ENCODE measurements around the gene ARHGAP15.

The ARHGAP15 gene

GRCh38 chr2:143594161-143594560 is 464.9 kb downstream of the ARHGAP15 start:
- peaks cover 16% of the 10 kb centered on the region for H3K36me3 Mint-ChIP-seq (ENCODE audit: low read depth)
- H3K4me1 Mint-ChIP-seq (ENCODE audit: low read depth) = no peaks in the 10 kb centered on the region
- H3K4me3 Mint-ChIP-seq = no peak overlapping the region

DNA sequence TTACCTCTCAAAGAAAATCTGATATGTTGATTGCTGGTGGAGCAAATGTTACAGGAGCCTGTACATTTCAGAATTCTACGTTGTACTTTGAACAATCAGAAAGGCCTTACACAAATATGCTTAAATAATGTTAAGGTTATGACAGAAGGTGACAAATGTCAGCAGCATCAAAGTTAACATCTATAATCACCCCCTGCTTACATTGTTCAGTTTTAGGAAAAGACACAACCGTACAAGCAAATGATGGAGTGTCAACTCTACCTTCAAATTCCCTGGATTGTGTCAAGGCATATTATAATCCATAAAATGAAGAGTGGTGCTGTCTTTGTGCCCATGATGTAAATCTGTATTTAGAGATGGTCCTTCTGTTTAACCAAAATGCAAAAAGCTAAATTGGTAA is 465.5 kb downstream of the ARHGAP15 start:
- Mint-ChIP-seq H3K36me3 (ENCODE audit: low read depth) (peaks cover 16% of the 10 kb centered on the region), H3K4me1 (ENCODE audit: low read depth) (no peaks in the 10 kb centered on the region), H3K9me3 (no peaks in the 10 kb centered on the region), H3K4me3 (no peak overlapping the region), H3K27me3 (ENCODE audit: low read depth) (no peaks in the 10 kb centered on the region), H3K27ac (no peak overlapping the region)
- DNase-seq (ENCODE audit: low spot score) = no peak

More at GRCh38 chr2:143594161-143594560, 464.9 kb downstream of the ARHGAP15 start:
- no peaks in the 10 kb centered on the region for H3K9me3 Mint-ChIP-seq
- DNase-seq (ENCODE audit: low spot score) = no peak
- H3K27ac Mint-ChIP-seq = no peak overlapping the region
- no peaks in the 10 kb centered on the region for H3K27me3 Mint-ChIP-seq (ENCODE audit: low read depth)

DNA sequence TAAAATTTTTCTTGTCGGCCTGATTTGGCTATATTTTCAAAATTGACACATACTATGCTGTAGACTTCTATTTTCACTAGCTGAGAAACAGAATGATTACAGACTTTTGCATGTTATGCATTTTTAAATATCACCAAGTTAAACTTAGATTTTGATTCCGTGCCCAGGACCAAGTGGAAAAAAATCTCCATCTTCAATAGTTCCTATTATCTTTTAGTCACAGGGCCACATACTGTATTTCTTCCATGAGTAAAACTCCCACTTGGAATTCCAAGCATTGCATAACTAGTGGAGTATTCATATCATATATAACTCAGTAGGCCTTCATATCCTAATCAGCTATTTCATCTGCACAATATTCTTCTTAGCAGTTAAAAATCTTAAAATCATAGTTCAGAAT is 470.9 kb downstream of the ARHGAP15 start:
- Mint-ChIP-seq H3K4me1 (ENCODE audit: low read depth) (no peaks in the 10 kb centered on the region), H3K27me3 (ENCODE audit: low read depth) (no peaks in the 10 kb centered on the region), H3K27ac (no peak overlapping the region), H3K9me3 (no peaks in the 10 kb centered on the region), H3K4me3 (no peak overlapping the region), H3K36me3 (ENCODE audit: low read depth) (peaks cover 27% of the 10 kb centered on the region)
- no peak for DNase-seq (ENCODE audit: low spot score)

GRCh38 chr2:143601828-143602227 is 472.6 kb downstream of the ARHGAP15 start:
- Mint-ChIP-seq H3K9me3 (no peaks in the 10 kb centered on the region), H3K4me3 (no peak overlapping the region), H3K27ac (no peak overlapping the region), H3K4me1 (ENCODE audit: low read depth) (no peaks in the 10 kb centered on the region), H3K27me3 (ENCODE audit: low read depth) (no peaks in the 10 kb centered on the region), H3K36me3 (ENCODE audit: low read depth) (peaks cover 21% of the 10 kb centered on the region)
- no peak for DNase-seq (ENCODE audit: low spot score)

DNA sequence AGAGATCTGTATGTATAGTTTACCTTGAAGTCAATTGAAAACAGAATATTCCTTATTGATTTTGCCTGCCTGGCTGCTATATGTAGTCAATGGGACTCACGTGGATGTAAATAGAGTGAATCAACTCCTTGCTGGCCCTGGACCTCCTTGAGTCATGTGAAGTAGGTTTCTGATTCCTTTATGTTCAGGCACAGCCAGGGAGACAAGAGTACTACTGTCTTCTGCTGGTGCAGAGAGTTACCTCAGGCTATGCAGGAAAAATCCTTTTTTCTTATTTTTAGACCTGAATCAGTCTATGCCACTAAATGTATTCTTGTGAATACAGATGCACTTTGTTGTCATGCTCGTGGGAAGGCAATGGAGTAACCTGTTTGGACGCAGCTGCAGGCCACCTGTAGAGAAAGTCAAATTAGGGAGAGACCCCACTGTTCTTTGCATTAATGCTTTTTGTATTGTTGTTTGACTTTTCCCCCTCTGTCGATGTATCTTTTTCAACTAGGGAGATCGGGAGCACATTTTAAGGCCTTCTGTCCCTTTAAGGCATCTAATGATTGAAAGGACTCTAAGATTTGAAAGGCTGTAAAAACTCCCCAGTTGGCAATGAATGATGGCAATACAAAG is 473.9 kb downstream of the ARHGAP15 start:
- H3K27ac Mint-ChIP-seq = no peak overlapping the region

GRCh38 chr2:143603846-143604565 is 474.8 kb downstream of the ARHGAP15 start:
- no peak for DNase-seq (ENCODE audit: low spot score)
- H3K9me3 Mint-ChIP-seq = no peaks in the 10 kb centered on the region
- no peaks in the 10 kb centered on the region for H3K27me3 Mint-ChIP-seq (ENCODE audit: low read depth)
- H3K36me3 Mint-ChIP-seq (ENCODE audit: low read depth) = peaks cover 28% of the 10 kb centered on the region
- H3K27ac Mint-ChIP-seq = no peak overlapping the region
- peaks cover 5% of the 10 kb centered on the region for H3K4me1 Mint-ChIP-seq (ENCODE audit: low read depth)
- H3K4me3 Mint-ChIP-seq = no peak overlapping the region

More for the DNA sequence above, 473.9 kb downstream of the ARHGAP15 start:
- Mint-ChIP-seq H3K9me3 (no peaks in the 10 kb centered on the region), H3K27me3 (ENCODE audit: low read depth) (no peaks in the 10 kb centered on the region), H3K36me3 (ENCODE audit: low read depth) (peaks cover 28% of the 10 kb centered on the region), H3K4me3 (no peak overlapping the region), H3K4me1 (ENCODE audit: low read depth) (peaks cover 4% of the 10 kb centered on the region)
- no peak for DNase-seq (ENCODE audit: low spot score)

GRCh38 chr2:143604566-143604959 is 475.3 kb downstream of the ARHGAP15 start:
- peaks cover 29% of the 10 kb centered on the region for H3K36me3 Mint-ChIP-seq (ENCODE audit: low read depth)
- H3K4me3 Mint-ChIP-seq = no peak overlapping the region
- no peak overlapping the region for H3K27ac Mint-ChIP-seq
- no peaks in the 10 kb centered on the region for H3K27me3 Mint-ChIP-seq (ENCODE audit: low read depth)
- DNase-seq (ENCODE audit: low spot score) = no peak
- no peaks in the 10 kb centered on the region for H3K9me3 Mint-ChIP-seq
- peaks cover 5% of the 10 kb centered on the region for H3K4me1 Mint-ChIP-seq (ENCODE audit: low read depth)

DNA sequence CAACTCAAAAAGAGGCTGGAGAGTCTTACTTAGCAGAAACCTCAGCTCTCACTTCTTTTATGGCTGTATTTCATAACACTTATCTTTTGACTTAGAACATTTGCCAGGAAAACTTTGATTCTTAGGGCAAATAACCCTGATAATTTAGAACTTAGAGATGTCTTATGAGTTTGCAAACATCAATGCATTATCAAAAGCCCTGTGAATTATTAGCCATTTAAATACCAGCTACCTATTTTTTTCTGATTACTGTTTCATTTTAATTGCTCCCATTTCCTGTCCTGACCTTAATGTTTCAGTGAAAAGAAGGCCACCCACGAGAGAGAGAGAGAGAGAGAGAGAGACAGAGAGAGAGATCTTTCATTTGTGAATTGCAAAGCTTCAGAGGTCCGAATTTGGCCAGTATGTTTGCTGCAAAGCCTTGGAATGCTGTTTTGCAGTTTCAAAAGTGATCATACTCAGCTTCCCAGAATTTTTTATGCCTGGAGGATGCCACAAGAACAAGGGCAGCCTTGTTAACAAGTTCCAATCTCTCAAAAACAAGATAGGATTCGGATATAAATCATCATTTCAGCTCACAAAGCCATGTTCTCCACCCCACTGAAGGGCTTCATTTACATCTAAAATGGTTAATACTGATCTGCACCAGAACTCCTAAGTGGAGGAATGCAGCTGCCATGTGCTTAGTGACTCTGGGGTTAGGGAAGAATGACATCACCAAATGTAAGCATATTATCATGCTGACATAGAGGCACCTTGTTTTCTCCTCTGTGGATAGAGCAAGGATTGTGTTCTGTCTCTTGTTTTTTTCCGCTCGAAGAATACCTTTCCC is 478.2 kb downstream of the ARHGAP15 start:
- DNase-seq (ENCODE audit: low spot score) = no peak
- H3K36me3 Mint-ChIP-seq (ENCODE audit: low read depth) = peaks cover 31% of the 10 kb centered on the region
- H3K27me3 Mint-ChIP-seq (ENCODE audit: low read depth) = no peaks in the 10 kb centered on the region
- H3K4me1 Mint-ChIP-seq (ENCODE audit: low read depth) = peaks cover 5% of the 10 kb centered on the region
- no peak overlapping the region for H3K27ac Mint-ChIP-seq
- no peak overlapping the region for H3K4me3 Mint-ChIP-seq
- no peaks in the 10 kb centered on the region for H3K9me3 Mint-ChIP-seq

GRCh38 chr2:143608063-143608423 is 478.8 kb downstream of the ARHGAP15 start:
- H3K9me3 Mint-ChIP-seq = no peaks in the 10 kb centered on the region
- H3K36me3 Mint-ChIP-seq (ENCODE audit: low read depth) = peaks cover 31% of the 10 kb centered on the region
- H3K27ac Mint-ChIP-seq = no peak overlapping the region
- no peak overlapping the region for H3K4me3 Mint-ChIP-seq
- DNase-seq (ENCODE audit: low spot score) = no peak
- H3K27me3 Mint-ChIP-seq (ENCODE audit: low read depth) = no peaks in the 10 kb centered on the region
- H3K4me1 Mint-ChIP-seq (ENCODE audit: low read depth) = peaks cover 5% of the 10 kb centered on the region

GRCh38 chr2:143608758-143609157 is 479.5 kb downstream of the ARHGAP15 start:
- Mint-ChIP-seq H3K4me3 (no peak overlapping the region), H3K9me3 (no peaks in the 10 kb centered on the region)

GRCh38 chr2:143611336-143611735 is 482.1 kb downstream of the ARHGAP15 start:
- peaks cover 41% of the 10 kb centered on the region for H3K36me3 Mint-ChIP-seq (ENCODE audit: low read depth)
- DNase-seq (ENCODE audit: low spot score) = no peak
- H3K4me1 Mint-ChIP-seq (ENCODE audit: low read depth) = peaks cover 13% of the 10 kb centered on the region
- H3K27ac Mint-ChIP-seq = no peak overlapping the region
- no peaks in the 10 kb centered on the region for H3K27me3 Mint-ChIP-seq (ENCODE audit: low read depth)
- H3K9me3 Mint-ChIP-seq = no peaks in the 10 kb centered on the region
- H3K4me3 Mint-ChIP-seq = no peak overlapping the region

More at GRCh38 chr2:143608758-143609157, 479.5 kb downstream of the ARHGAP15 start:
- H3K36me3 Mint-ChIP-seq (ENCODE audit: low read depth) = peaks cover 33% of the 10 kb centered on the region
- H3K4me1 Mint-ChIP-seq (ENCODE audit: low read depth) = peaks cover 5% of the 10 kb centered on the region
- H3K27me3 Mint-ChIP-seq (ENCODE audit: low read depth) = no peaks in the 10 kb centered on the region
- no peak for DNase-seq (ENCODE audit: low spot score)
- H3K27ac Mint-ChIP-seq = no peak overlapping the region

DNA sequence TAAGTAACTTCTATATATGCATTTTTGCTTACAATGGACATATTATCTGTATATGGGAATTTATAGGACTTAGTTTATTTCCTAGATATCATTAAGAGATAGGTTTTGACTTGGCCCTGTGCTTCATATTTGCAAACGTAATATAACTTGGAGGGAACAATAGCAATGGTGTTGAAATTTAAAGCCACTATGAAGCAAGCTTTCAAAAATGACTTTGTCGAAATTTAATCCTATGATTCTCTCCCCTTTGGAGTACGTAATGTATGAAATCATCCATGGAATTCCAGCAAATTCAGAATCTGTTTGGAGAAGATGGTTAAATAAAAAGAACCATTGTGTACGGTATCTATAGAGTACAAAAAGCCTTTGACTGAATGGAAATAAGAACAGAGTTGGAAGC is 486.3 kb downstream of the ARHGAP15 start:
- no peaks in the 10 kb centered on the region for H3K27me3 Mint-ChIP-seq (ENCODE audit: low read depth)
- H3K36me3 Mint-ChIP-seq (ENCODE audit: low read depth) = peaks cover 47% of the 10 kb centered on the region
- peaks cover 9% of the 10 kb centered on the region for H3K4me1 Mint-ChIP-seq (ENCODE audit: low read depth)
- H3K27ac Mint-ChIP-seq = no peak overlapping the region
- DNase-seq (ENCODE audit: low spot score) = no peak
- H3K9me3 Mint-ChIP-seq = no peaks in the 10 kb centered on the region
- H3K4me3 Mint-ChIP-seq = no peak overlapping the region

- H3K4me1 Mint-ChIP-seq (ENCODE audit: low read depth) = peaks cover 9% of the 10 kb centered on the region
- H3K27me3 Mint-ChIP-seq (ENCODE audit: low read depth) = no peaks in the 10 kb centered on the region
- no peak overlapping the region for H3K27ac Mint-ChIP-seq
- no peak for DNase-seq (ENCODE audit: low spot score)
- no peak overlapping the region for H3K4me3 Mint-ChIP-seq
- H3K36me3 Mint-ChIP-seq (ENCODE audit: low read depth) = peaks cover 42% of the 10 kb centered on the region
- no peaks in the 10 kb centered on the region for H3K9me3 Mint-ChIP-seq
These were observed 487.2 kb downstream of the ARHGAP15 start for GRCh38 chr2:143616452-143616851.

- Mint-ChIP-seq H3K4me3 (no peak overlapping the region), H3K27ac (no peak overlapping the region), H3K27me3 (ENCODE audit: low read depth) (no peaks in the 10 kb centered on the region), H3K4me1 (ENCODE audit: low read depth) (peaks cover 9% of the 10 kb centered on the region), H3K9me3 (no peaks in the 10 kb centered on the region), H3K36me3 (ENCODE audit: low read depth) (peaks cover 40% of the 10 kb centered on the region)
- no peak for DNase-seq (ENCODE audit: low spot score)
These were observed 488.7 kb downstream of the ARHGAP15 start for GRCh38 chr2:143617803-143618415.
